ENCODE results near the gene RBFOX2. TPM values are rescaled to one million over a fixed set of nuclear protein-coding genes. Genes with fewer than 3 reads are reported as not detected.
A peak's percentile ranks its signal among the peaks of the same experiment; 100 is the strongest.
"Not testable (repeated sequence)": the region's sequence is repeated elsewhere in the genome, so short reads cannot be mapped to it uniquely, and the experiment has no call there.

RBFOX2 gene
- total RNA-seq, 1 experiment from 2014 or later = 57.0 TPM

- in situ Hi-C loops (cut with HindIII; ENCODE audit: low pct_unique_long_range_greater_than_20kb, low sequenced_read_pairs) = no loop called here
- no peak for DNase-seq (ENCODE audit: low read depth, low spot score)
These were observed 270.2 kb downstream of the RBFOX2 start for GRCh38 chr22:35758394-35758793.

DNA sequence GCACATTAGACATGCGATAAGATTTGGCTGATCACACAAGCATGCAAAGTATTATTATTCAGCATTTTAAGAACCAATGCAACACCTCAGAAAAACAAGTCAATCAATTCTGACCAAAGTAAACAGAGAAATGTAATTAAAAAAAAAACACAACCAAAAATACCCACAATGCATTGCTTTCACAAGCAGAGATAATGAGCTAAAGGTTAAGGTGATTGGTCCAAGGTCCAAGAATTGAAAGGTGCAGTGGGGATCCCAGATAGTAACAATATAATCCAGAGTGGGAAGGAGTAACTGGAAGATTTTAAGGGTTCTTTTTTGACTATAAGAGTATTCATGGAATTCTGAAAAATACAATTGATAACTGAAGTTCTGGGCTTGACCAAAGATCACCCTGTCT is 271.9 kb downstream of the RBFOX2 start:
- in situ Hi-C loops (cut with HindIII; ENCODE audit: low pct_unique_long_range_greater_than_20kb, low sequenced_read_pairs) = no loop called here
- DNase-seq (ENCODE audit: low read depth, low spot score) = no peak

DNA sequence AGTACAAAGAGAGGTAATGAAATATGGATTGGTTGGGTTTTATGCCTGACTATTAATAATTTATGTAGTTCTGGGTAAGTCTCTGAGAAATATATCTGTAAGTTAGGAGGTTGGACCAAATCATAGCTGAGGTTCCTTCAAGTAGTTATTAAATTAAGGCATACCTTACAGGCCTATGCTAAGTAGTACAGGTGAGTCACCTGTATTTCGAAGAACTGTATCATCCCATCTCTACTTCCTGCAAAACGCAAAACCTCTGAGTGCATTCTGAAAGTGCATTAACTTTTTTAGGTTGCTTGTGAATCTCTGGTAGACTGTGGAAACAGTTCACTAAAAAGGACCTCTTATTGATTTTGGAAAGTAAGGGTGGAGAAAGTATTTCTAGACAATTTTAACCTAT is 273.9 kb downstream of the RBFOX2 start:
- DNase-seq (ENCODE audit: low read depth, low spot score) = no peak
- in situ Hi-C loops (cut with HindIII; ENCODE audit: low pct_unique_long_range_greater_than_20kb, low sequenced_read_pairs) = no loop called here

DNA sequence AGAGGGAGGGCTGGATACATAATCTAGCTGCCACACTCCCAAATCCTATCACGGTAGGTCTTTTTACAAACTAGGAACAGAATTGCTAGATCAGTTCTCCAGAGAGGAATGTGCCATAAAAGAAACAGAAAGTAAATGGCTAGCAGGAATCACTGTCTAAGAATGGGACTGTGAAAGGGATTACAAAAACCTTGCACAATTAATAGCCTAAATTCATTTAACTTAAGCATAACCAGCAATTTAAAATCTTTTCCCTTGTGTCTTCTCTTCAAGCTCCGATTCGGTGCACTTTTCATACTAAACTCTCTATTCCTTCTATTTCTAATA is 275.8 kb downstream of the RBFOX2 start:
- in situ Hi-C loops (cut with HindIII; ENCODE audit: low pct_unique_long_range_greater_than_20kb, low sequenced_read_pairs) = no loop called here
- no peak for DNase-seq (ENCODE audit: low read depth, low spot score)

GRCh38 chr22:35752006-35752862 is 276.4 kb downstream of the RBFOX2 start:
- in situ Hi-C loops (cut with HindIII; ENCODE audit: low pct_unique_long_range_greater_than_20kb, low sequenced_read_pairs) = no loop called here
- DNase-seq (ENCODE audit: low read depth, low spot score) = no peak

- peak; percentile 40 for DNase-seq (ENCODE audit: low read depth, low spot score)
- in situ Hi-C loops (cut with HindIII; ENCODE audit: low pct_unique_long_range_greater_than_20kb, low sequenced_read_pairs) = no loop called here
These were observed 278.8 kb downstream of the RBFOX2 start for GRCh38 chr22:35749808-35750207.

GRCh38 chr22:35746946-35747703 is 281.5 kb downstream of the RBFOX2 start:
- in situ Hi-C loops (cut with HindIII; ENCODE audit: low pct_unique_long_range_greater_than_20kb, low sequenced_read_pairs) = no loop called here

DNA sequence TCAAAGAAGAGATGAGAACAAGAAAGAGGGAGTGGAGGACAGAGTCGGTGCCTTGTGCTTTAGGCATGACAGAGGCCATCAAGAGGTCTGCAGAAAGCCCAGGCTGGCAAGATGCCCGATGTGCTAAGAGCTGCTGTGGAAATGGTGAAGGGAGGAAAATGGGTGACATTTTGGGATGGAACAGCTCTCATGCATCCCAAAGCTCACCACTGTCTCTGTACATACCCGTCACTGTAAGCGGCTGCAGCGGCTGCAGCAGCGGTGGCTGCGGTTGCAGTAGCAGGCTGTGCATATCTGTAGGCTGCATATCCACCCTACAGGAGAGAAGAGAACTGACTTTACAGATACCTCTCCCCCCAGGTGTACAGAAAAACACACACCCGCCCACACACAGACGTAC is 282.4 kb downstream of the RBFOX2 start:
- no peak for DNase-seq (ENCODE audit: low read depth, low spot score)
- in situ Hi-C loops (cut with HindIII; ENCODE audit: low pct_unique_long_range_greater_than_20kb, low sequenced_read_pairs) = no loop called here

More at GRCh38 chr22:35746946-35747703, 281.5 kb downstream of the RBFOX2 start:
- DNase-seq (ENCODE audit: low read depth, low spot score) = no peak

- no peak for DNase-seq (ENCODE audit: low read depth, low spot score)
- in situ Hi-C loops (cut with HindIII; ENCODE audit: low pct_unique_long_range_greater_than_20kb, low sequenced_read_pairs) = no loop called here
These were observed 285.2 kb downstream of the RBFOX2 start for GRCh38 chr22:35743326-35743860.

GRCh38 chr22:35742342-35743100 is 286.1 kb downstream of the RBFOX2 start:
- no peak for DNase-seq (ENCODE audit: low read depth, low spot score)
- in situ Hi-C loops (cut with HindIII; ENCODE audit: low pct_unique_long_range_greater_than_20kb, low sequenced_read_pairs) = no loop called here

GRCh38 chr22:35740616-35741015 is 288.0 kb downstream of the RBFOX2 start:
- in situ Hi-C loops (cut with HindIII; ENCODE audit: low pct_unique_long_range_greater_than_20kb, low sequenced_read_pairs) = no loop called here
- DNase-seq (ENCODE audit: low read depth, low spot score) = no peak

DNA sequence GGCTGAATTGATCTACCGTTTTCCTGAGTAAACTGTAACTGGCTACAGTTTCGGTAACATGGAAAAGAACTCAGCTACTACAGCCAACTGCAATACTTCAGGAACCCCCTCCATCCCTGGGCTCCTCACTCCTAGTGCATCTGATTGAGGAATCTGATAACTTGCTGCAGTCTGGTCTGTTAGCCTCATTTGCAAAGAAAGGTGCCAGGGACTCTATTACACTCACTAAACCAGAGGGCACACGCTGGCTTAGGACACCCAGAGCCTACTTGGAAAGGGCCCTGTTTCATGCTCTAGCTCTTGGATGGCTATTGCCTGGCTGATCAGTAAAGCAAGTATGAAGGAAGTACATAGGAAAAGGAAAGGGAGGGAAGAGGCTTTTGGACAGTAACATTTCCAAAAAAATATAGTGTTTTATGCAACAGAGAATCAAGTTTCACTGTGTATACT is 288.7 kb downstream of the RBFOX2 start:
- DNase-seq (ENCODE audit: low read depth, low spot score) = no peak
- in situ Hi-C loops (cut with HindIII; ENCODE audit: low pct_unique_long_range_greater_than_20kb, low sequenced_read_pairs) = no loop called here

DNA sequence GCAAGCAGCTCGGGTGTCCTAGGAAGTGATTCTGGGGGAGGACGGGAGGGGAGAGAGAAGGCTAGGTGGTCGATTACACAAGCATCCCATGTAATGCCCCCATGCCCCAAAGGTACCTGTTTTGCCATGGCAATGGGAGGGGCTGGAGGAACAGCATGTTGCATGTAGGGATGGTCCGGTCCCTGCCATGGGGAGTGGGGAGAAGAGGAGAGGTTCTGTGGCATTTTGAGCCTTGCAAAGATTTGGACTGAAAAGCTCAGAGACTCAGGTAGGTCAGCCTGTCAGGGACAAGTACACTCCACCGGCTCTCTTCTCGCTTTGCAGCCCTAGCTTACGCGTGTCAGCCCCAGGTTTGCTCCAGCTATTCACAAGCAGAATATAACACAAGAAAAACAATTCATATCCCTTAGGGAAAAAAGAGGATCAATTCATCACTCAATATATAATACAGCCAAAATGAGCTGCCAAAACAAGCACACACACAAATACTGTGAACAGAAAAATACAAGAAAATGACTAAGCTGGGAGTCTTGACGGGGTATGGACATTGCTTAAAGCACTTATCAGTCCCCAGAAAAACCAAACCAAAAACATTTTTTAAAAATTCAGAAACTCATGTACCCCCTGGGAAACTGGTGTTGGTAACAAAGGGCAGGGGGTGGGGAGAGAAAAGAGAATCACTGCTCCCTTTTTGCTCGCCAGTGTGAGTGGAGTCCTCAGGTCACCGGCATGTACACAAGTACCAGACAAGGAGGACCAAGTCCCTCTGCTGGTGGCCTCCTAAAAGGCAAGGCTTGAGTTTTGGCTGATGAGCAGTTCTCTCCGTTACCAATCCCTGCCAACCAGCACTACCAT is 289.3 kb downstream of the RBFOX2 start:
- peak; percentile 53 for DNase-seq (ENCODE audit: low read depth, low spot score)
- in situ Hi-C loops (cut with HindIII; ENCODE audit: low pct_unique_long_range_greater_than_20kb, low sequenced_read_pairs) = no loop called here

DNA sequence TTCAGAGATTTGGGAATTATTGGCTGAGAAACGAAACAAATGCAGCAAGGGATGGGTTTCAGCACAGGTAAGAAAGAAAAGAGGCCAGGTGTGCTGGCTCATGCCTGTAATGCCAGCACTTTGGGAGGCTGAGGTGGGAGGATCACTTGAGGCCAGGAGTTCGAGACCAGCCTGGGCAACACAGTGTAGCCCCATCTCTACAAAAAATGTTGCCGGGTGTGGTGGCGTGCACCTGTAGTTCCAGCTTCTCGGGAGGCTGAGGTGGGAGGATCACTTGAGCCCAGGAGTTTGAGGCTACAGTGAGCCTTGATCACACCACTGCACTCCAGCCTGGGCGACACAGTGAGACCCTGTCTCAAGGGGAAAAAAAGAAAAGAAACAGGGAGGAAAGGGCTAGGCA is 290.7 kb downstream of the RBFOX2 start:
- in situ Hi-C loops (cut with HindIII; ENCODE audit: low pct_unique_long_range_greater_than_20kb, low sequenced_read_pairs); DNase-seq (ENCODE audit: low read depth, low spot score): not testable (repeated sequence)

DNA sequence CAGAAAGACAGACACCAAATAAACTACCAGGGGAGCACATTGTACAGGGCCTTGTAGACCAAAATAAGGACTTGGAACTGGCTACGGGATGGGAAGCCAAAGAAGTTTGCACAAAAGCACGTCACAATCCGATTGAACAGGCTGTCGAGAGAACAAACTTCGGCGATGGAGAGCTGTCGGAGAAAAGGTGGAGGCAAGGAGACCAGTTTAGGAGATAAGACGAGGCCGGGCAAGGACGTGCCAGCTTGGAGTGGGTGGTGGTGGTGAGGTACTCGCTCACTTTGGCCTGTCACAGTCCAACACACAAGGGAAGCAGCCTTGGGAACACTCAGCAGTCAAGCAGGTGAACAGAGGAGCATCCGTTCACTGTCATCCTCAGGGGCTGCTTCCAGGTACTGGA is 291.9 kb downstream of the RBFOX2 start:
- in situ Hi-C loops (cut with HindIII; ENCODE audit: low pct_unique_long_range_greater_than_20kb, low sequenced_read_pairs) = no loop called here
- DNase-seq (ENCODE audit: low read depth, low spot score) = no peak

DNA sequence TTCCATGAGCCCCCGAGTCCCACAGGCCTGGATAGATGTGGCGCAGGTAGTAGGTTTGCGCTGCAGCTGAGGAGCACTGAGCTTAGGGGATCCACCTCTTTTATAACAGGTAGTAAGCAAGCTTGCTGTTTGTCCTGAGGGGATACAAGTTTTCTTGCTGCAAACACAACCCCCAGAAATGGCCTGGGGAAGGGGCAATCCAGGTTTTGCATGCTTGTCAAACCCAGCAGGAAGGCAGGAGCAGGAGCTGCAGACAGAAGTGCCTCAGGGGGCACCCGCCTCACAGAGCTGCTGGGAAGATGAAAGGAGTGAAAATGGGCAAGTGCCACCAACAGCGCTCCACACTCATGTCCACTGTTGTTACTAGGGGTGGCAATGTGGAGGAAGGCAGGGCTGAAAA is 292.5 kb downstream of the RBFOX2 start:
- DNase-seq (ENCODE audit: low read depth, low spot score) = no peak
- in situ Hi-C loops (cut with HindIII; ENCODE audit: low pct_unique_long_range_greater_than_20kb, low sequenced_read_pairs) = no loop called here

DNA sequence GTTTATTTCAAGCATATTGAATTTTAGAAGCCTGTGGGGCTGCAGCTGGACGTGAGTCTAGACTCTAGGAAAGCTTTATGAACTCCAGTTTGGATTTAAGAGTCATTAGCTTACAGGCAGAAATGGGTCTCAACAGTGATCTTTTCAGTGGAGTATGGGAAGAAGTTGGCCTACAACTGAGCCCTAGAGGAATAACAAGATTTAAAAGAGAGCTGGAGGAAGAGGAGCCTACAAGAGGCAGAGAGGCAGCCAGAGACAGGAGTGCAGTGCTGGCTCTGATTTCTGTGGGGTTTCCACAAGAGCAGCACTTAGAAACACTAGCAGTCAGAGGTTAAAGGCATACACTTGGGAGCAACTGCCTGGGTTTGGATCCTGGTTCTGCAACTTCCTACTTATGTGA is 293.1 kb downstream of the RBFOX2 start:
- in situ Hi-C loops (cut with HindIII; ENCODE audit: low pct_unique_long_range_greater_than_20kb, low sequenced_read_pairs) = no loop called here
- no peak for DNase-seq (ENCODE audit: low read depth, low spot score)

Measured in SK-MEL-5 (cell line).